Trophoblast cell (in vitro differentiated cells and primary cell): ENCODE measurements around the gene ZNF775.
A peak's percentile ranks its signal among the peaks of the same experiment; 100 is the strongest.

Experiments
- DNase-seq, 2 donors: peaks; one replicate each; pipeline ENCODE4 v3.0.0-alpha.2; 2016
- H2AFZ ChIP-seq: 2 replicates; pipeline ENCODE4 v1.6.1; 2013; ENCODE audit warnings: low read length, moderate library complexity, mild to moderate bottlenecking; ENCODE audit not compliant: insufficient read depth, poor library complexity
- H2AK5ac ChIP-seq: 2 replicates; pipeline ENCODE4 v1.6.1; 2013; ENCODE audit warnings: mild to moderate bottlenecking, low read length
- H2BK120ac ChIP-seq: 2 replicates; pipeline ENCODE4 v1.6.1; 2013; ENCODE audit warnings: low read length, mild to moderate bottlenecking, moderate library complexity; ENCODE audit not compliant: insufficient read depth, poor library complexity
- H2BK12ac ChIP-seq: 2 replicates; pipeline ENCODE4 v1.6.1; 2013; ENCODE audit warnings: mild to moderate bottlenecking, low read length, moderate library complexity
- H2BK5ac ChIP-seq: 2 replicates; pipeline ENCODE4 v1.6.1; 2013; ENCODE audit warnings: low read length, low read depth, moderate library complexity, mild to moderate bottlenecking; ENCODE audit not compliant: poor library complexity
- H3K14ac ChIP-seq: 2 replicates; pipeline ENCODE4 v1.6.1; 2013; ENCODE audit warnings: mild to moderate bottlenecking, low read length
- H3K18ac ChIP-seq: 2 replicates; pipeline ENCODE4 v1.6.1; 2013; ENCODE audit warnings: mild to moderate bottlenecking, low read length
- H3K23ac ChIP-seq: 2 replicates; pipeline ENCODE4 v1.6.1; 2013; ENCODE audit warnings: low read length
- H3K27ac ChIP-seq: 2 replicates; pipeline ENCODE4 v1.5.1; 2013; ENCODE audit warnings: low read depth, mild to moderate bottlenecking, inconsistent platforms, low read length, moderate library complexity
- H3K27me3 ChIP-seq: 2 replicates; pipeline ENCODE4 v1.6.1; 2013; ENCODE audit warnings: inconsistent platforms, mild to moderate bottlenecking, low read length, moderate library complexity; ENCODE audit not compliant: insufficient read depth
- H3K36me3 ChIP-seq, 2 experiments: 1 replicate in 1 of 2; 2 replicates in 1 of 2; pipeline ENCODE4 v1.6.1; 2013; ENCODE audit warnings: low read length in 2 of 2, mild to moderate bottlenecking in 2 of 2, moderate library complexity in 1 of 2; ENCODE audit not compliant: insufficient read depth in 2 of 2, control insufficient read depth in 1 of 2
- H3K4ac ChIP-seq: 2 replicates; pipeline ENCODE4 v1.6.1; 2013; ENCODE audit warnings: low read depth, mild to moderate bottlenecking, low read length, moderate library complexity
- H3K4me1 ChIP-seq, 2 experiments: 1 replicate in 1 of 2; 2 replicates in 1 of 2; pipeline ENCODE4 v1.6.1; 2013; ENCODE audit warnings: low read length in 2 of 2, mild to moderate bottlenecking in 2 of 2, moderate library complexity in 1 of 2; ENCODE audit not compliant: insufficient read depth in 2 of 2, control insufficient read depth in 1 of 2
- H3K4me2 ChIP-seq: 2 replicates; pipeline ENCODE4 v1.6.1; 2013; ENCODE audit warnings: inconsistent platforms, mild to moderate bottlenecking, low read length, moderate library complexity
- H3K4me3 ChIP-seq: 2 replicates; pipeline ENCODE4 v1.5.1; 2013; ENCODE audit warnings: mild to moderate bottlenecking, low read depth, low read length, inconsistent platforms
- H3K79me1 ChIP-seq: one replicate; pipeline ENCODE4 v1.6.1; 2013; ENCODE audit warnings: low read length
- H3K79me2 ChIP-seq: 2 replicates; pipeline ENCODE4 v1.6.1; 2013; ENCODE audit warnings: low read length, mild to moderate bottlenecking; ENCODE audit not compliant: control insufficient read depth, insufficient read depth, poor library complexity
- H3K9ac ChIP-seq: 2 replicates; pipeline ENCODE4 v1.6.1; 2013; ENCODE audit warnings: mild to moderate bottlenecking, low read length
- H3K9me3 ChIP-seq: 2 replicates; pipeline ENCODE4 v1.6.1; 2013; ENCODE audit warnings: low read depth, mild to moderate bottlenecking, control low read depth, inconsistent platforms, low read length; ENCODE audit not compliant: insufficient read depth
- H4K12ac ChIP-seq: 2 replicates; pipeline ENCODE4 v1.6.1; 2013; ENCODE audit warnings: low read depth, mild to moderate bottlenecking, low read length, moderate library complexity
- H4K8ac ChIP-seq: 2 replicates; pipeline ENCODE4 v1.6.1; 2013; ENCODE audit warnings: low read depth, mild to moderate bottlenecking, low read length, moderate library complexity
- H4K91ac ChIP-seq: one replicate; pipeline ENCODE4 v1.6.1; 2013; ENCODE audit warnings: low read depth, mild to moderate bottlenecking, low read length, moderate library complexity
- WGBS: extraction: QIAGEN DNeasy Blood & Tissue Kit; methylation state at CpG from one replicate; pipeline ENCODE4 v1.1.7; 2013; ENCODE audit warnings: missing lambda C conversion rate; ENCODE audit not compliant: insufficient read length, insufficient coverage; ENCODE audit errors: extremely low coverage; 5-methylcytosine and 5-hydroxymethylcytosine counted together

Gene ZNF775

GRCh38 chr7:150407588-150408392, 28.7 kb downstream of the ZNF775 start:
- Histone ChIP-seq H4K8ac (no peak overlapping the region), H2BK120ac (no peak overlapping the region), H3K9ac (no peak overlapping the region), H2BK12ac (no peak overlapping the region), H2AK5ac (no peak overlapping the region), H3K4ac (no peak overlapping the region), H3K4me1 (peaks cover 31 to 35% of the 10 kb centered on the region in 2 experiments), H3K27ac (no peak overlapping the region), H4K91ac (no peak overlapping the region), H3K14ac (no peak overlapping the region), H3K23ac (no peak overlapping the region), H3K79me1 (peaks cover 41% of the 10 kb centered on the region), H2AFZ (no peak overlapping the region), H3K79me2 (peaks cover 28% of the 10 kb centered on the region), H3K18ac (no peak overlapping the region), H3K9me3 (peaks cover 1% of the 10 kb centered on the region), H2BK5ac (no peak overlapping the region), H3K4me2 (no peak overlapping the region), H3K4me3 (no peak overlapping the region), H4K12ac (no peak overlapping the region), H3K27me3 (no peaks in the 10 kb centered on the region), H3K36me3 (peaks cover 42 to 47% of the 10 kb centered on the region in 2 experiments)
- WGBS: no CpG with 5 or more reads among the region's 91 CpGs
- DNase-seq: no peak

- Histone ChIP-seq H2BK120ac (no peak overlapping the region), H3K14ac (no peak overlapping the region), H3K23ac (no peak overlapping the region), H2AK5ac (no peak overlapping the region), H4K91ac (no peak overlapping the region), H3K4me3 (no peak overlapping the region), H3K27ac (no peak overlapping the region), H3K79me2 (peaks cover 24% of the 10 kb centered on the region), H2BK5ac (no peak overlapping the region), H4K12ac (no peak overlapping the region), H3K9ac (no peak overlapping the region), H3K36me3 (peaks cover 43 to 47% of the 10 kb centered on the region in 2 experiments), H3K79me1 (peaks cover 32% of the 10 kb centered on the region), H4K8ac (no peak overlapping the region), H2AFZ (no peak overlapping the region), H3K4me1 (peaks cover 23 to 30% of the 10 kb centered on the region in 2 experiments), H3K9me3 (peaks cover under 1% of the 10 kb centered on the region), H3K4ac (no peak overlapping the region), H3K18ac (no peak overlapping the region), H2BK12ac (no peak overlapping the region), H3K27me3 (no peaks in the 10 kb centered on the region), H3K4me2 (no peak overlapping the region)
- no peak for DNase-seq
- WGBS: no CpG with 5 or more reads among the region's 22 CpGs
Observed at GRCh38 chr7:150408393-150409299, 29.5 kb downstream of the ZNF775 start.

- H3K4me1 ChIP-seq: peaks cover 16 to 24% of the 10 kb centered on the region in 2 experiments
- H4K91ac ChIP-seq: no peak overlapping the region
- H3K9ac ChIP-seq: no peak overlapping the region
- H3K9me3 ChIP-seq: no peaks in the 10 kb centered on the region
- H3K4ac ChIP-seq: no peak overlapping the region
- WGBS: no CpG with 5 or more reads among the region's 10 CpGs
- peaks cover 24% of the 10 kb centered on the region for H3K79me1 ChIP-seq
- no peak overlapping the region for H3K14ac ChIP-seq
- no peak for DNase-seq
- peaks cover 23% of the 10 kb centered on the region for H3K79me2 ChIP-seq
- no peak overlapping the region for H3K4me3 ChIP-seq
- H2BK120ac ChIP-seq: no peak overlapping the region
- H3K27ac ChIP-seq: no peak overlapping the region
- no peak overlapping the region for H3K23ac ChIP-seq
- peaks cover 43 to 47% of the 10 kb centered on the region in 2 experiments for H3K36me3 ChIP-seq
- no peak overlapping the region for H2AFZ ChIP-seq
- no peak overlapping the region for H2AK5ac ChIP-seq
- H4K8ac ChIP-seq: no peak overlapping the region
- no peak overlapping the region for H3K4me2 ChIP-seq
- no peak overlapping the region for H4K12ac ChIP-seq
- no peaks in the 10 kb centered on the region for H3K27me3 ChIP-seq
- no peak overlapping the region for H3K18ac ChIP-seq
- H2BK5ac ChIP-seq: no peak overlapping the region
- H2BK12ac ChIP-seq: no peak overlapping the region
Observed at GRCh38 chr7:150409300-150410030, 30.3 kb downstream of the ZNF775 start.

- Histone ChIP-seq H3K14ac (no peak overlapping the region), H3K4me2 (no peak overlapping the region), H2BK120ac (no peak overlapping the region), H3K27me3 (no peaks in the 10 kb centered on the region), H3K4ac (no peak overlapping the region), H2AFZ (no peak overlapping the region), H3K4me1 (peaks cover 16 to 21% of the 10 kb centered on the region in 2 experiments), H3K18ac (no peak overlapping the region), H2BK12ac (no peak overlapping the region), H2BK5ac (no peak overlapping the region), H3K27ac (no peak overlapping the region), H2AK5ac (no peak overlapping the region), H3K4me3 (no peak overlapping the region), H3K9ac (no peak overlapping the region), H3K23ac (no peak overlapping the region), H3K36me3 (peaks cover 43 to 47% of the 10 kb centered on the region in 2 experiments), H3K79me2 (peaks cover 17% of the 10 kb centered on the region), H4K8ac (peak overlapping the region; percentile 14), H3K79me1 (peaks cover 17% of the 10 kb centered on the region), H4K12ac (no peak overlapping the region), H3K9me3 (no peaks in the 10 kb centered on the region), H4K91ac (no peak overlapping the region)
- no peak for DNase-seq
- no CpG with 5 or more reads among the region's 7 CpGs for WGBS
Observed at GRCh38 chr7:150410131-150410530, 31.0 kb downstream of the ZNF775 start.
